HG03108 (cell line): ENCODE data around the gene GSDME.

ENCODE experiments used
- ATAC-seq: cut with Tn5 transposase; IDR thresholded peaks from one replicate; pipeline ENCODE4 v1.9.1; 2021; ENCODE audit warnings: moderate library complexity; ENCODE audit not compliant: unreplicated experiment

Gene GSDME

GRCh38 chr7:24707988-24708615 lies 49.2 kb downstream of the GSDME start:
- no peak for ATAC-seq

GRCh38 chr7:24706211-24707170 lies 50.8 kb downstream of the GSDME start:
- ATAC-seq, result no peak

GRCh38 chr7:24705461-24705954 lies 51.8 kb downstream of the GSDME start:
- no peak for ATAC-seq

- no peak for ATAC-seq
Observed at GRCh38 chr7:24704311-24704710, 53.0 kb downstream of the GSDME start.

- ATAC-seq, result no peak
Observed at GRCh38 chr7:24703296-24703695, 54.0 kb downstream of the GSDME start.

GRCh38 chr7:24702755-24703154 lies 54.5 kb downstream of the GSDME start:
- no peak for ATAC-seq

- ATAC-seq, result no peak
Observed at GRCh38 chr7:24701261-24702235, 55.7 kb downstream of the GSDME start.

GRCh38 chr7:24700521-24701260 lies 56.6 kb downstream of the GSDME start:
- ATAC-seq, result no peak

- no peak for ATAC-seq
Observed at GRCh38 chr7:24698531-24699266, 58.6 kb downstream of the GSDME start.

- ATAC-seq, result no peak
Observed at GRCh38 chr7:24697416-24697815, 59.8 kb downstream of the GSDME start.

GRCh38 chr7:24692592-24692991 lies 64.7 kb downstream of the GSDME start:
- ATAC-seq, result no peak

- ATAC-seq, result no peak
Observed at GRCh38 chr7:24690251-24690650, 67.0 kb downstream of the GSDME start.

GRCh38 chr7:24685708-24686107 lies 71.6 kb downstream of the GSDME start:
- ATAC-seq, result no peak

- ATAC-seq, result no peak
Observed at GRCh38 chr7:24670782-24671181, 86.5 kb downstream of the GSDME start.

- no peak for ATAC-seq
Observed at GRCh38 chr7:24669971-24670591, 87.2 kb downstream of the GSDME start.

- ATAC-seq, result no peak
Observed at GRCh38 chr7:24668927-24669635, 88.2 kb downstream of the GSDME start.

GRCh38 chr7:24665564-24666294 lies 91.5 kb downstream of the GSDME start:
- ATAC-seq, result no peak

- ATAC-seq, result no peak
Observed at GRCh38 chr7:24660546-24660945, 96.7 kb downstream of the GSDME start.
